WTC11 (cell line): ENCODE data around the gene GAS5. TPM values are rescaled to one million over a fixed set of nuclear protein-coding genes. Genes with fewer than 3 reads are reported as not detected.

Experiments
- ATAC-seq: fragments of 200-7000 bp; cut with Tn5 transposase; 2 replicates; pipeline ENCODE4 v1.10.0; 2021; ENCODE audit warnings: mild to moderate bottlenecking, moderate library complexity
- CTCF ChIA-PET: fragments of 300-600 bp; sonication (Branson Sonifier 250); formaldehyde crosslinking; loops from one replicate; lab custom pipeline; 2021; ENCODE audit warnings: antibody characterized with exemption; lab: Charles Lee
- POLR2A ChIA-PET: fragments of 350-600 bp; sonication (Branson Sonifier 250); formaldehyde crosslinking; loops from one replicate; lab custom pipeline; 2021; ENCODE audit warnings: antibody characterized with exemption; lab: Charles Lee
- DNase-seq: peaks from one replicate; pipeline ENCODE4 v3.0.0; 2021; ENCODE audit warnings: low spot score
- H3K27ac Mint-ChIP-seq: 2 replicates; pipeline ENCODE4 v1.8.0; 2021; ENCODE audit warnings: mixed read lengths
- H3K27me3 Mint-ChIP-seq: 2 replicates; pipeline ENCODE4 v1.8.0; 2021; ENCODE audit warnings: low read depth, mild to moderate bottlenecking, moderate library complexity, mixed read lengths
- H3K36me3 Mint-ChIP-seq: 2 replicates; pipeline ENCODE4 v1.8.0; 2021; ENCODE audit warnings: mixed read lengths
- H3K4me1 Mint-ChIP-seq: 2 replicates; pipeline ENCODE4 v1.8.0; 2022; ENCODE audit warnings: mixed read lengths
- H3K4me3 Mint-ChIP-seq: 2 replicates; pipeline ENCODE4 v1.8.0; 2021; ENCODE audit warnings: mild to moderate bottlenecking, moderate library complexity, mixed read lengths
- H3K9me3 Mint-ChIP-seq: 2 replicates; pipeline ENCODE4 v1.8.0; 2021; ENCODE audit warnings: mixed read lengths
- AR ChIP-seq: fragments of 250-450 bp; sonication (Bioruptor Pico); IDR thresholded peaks from 2 replicates; pipeline ENCODE4 v1.9.0; 2021; ENCODE audit warnings: mild to moderate bottlenecking
- ATF1 ChIP-seq: sonication (generic); formaldehyde crosslinking; IDR thresholded peaks from 2 replicates; pipeline ENCODE4 v1.8.1; 2023; ENCODE audit warnings: mild to moderate bottlenecking, moderate library complexity, missing genetic modification reagents
- ATF2 ChIP-seq: sonication (generic); formaldehyde crosslinking; IDR thresholded peaks from 2 replicates; pipeline ENCODE4 v1.8.1; 2022; ENCODE audit warnings: low read depth, missing genetic modification reagents, borderline replicate concordance
- CREB1 ChIP-seq: sonication (generic); formaldehyde crosslinking; IDR thresholded peaks from 2 replicates; pipeline ENCODE4 v1.8.0; 2023; ENCODE audit warnings: mild to moderate bottlenecking, missing genetic modification reagents
- ERG ChIP-seq: fragments of 250-450 bp; sonication (Bioruptor Pico); IDR thresholded peaks from 2 replicates; pipeline ENCODE4 v1.8.0; 2021; ENCODE audit warnings: mild to moderate bottlenecking
- FOXP1 ChIP-seq: sonication (generic); formaldehyde crosslinking; IDR thresholded peaks from 2 replicates; pipeline ENCODE4 v1.8.0; 2022; ENCODE audit warnings: missing genetic modification reagents, mild to moderate bottlenecking, moderate library complexity, borderline replicate concordance
- GABPB1 ChIP-seq: sonication (generic); formaldehyde crosslinking; IDR thresholded peaks from 2 replicates; pipeline ENCODE4 v1.8.1; 2023; ENCODE audit warnings: mild to moderate bottlenecking, missing genetic modification reagents
- IRF2 ChIP-seq: sonication (generic); formaldehyde crosslinking; IDR thresholded peaks from 2 replicates; pipeline ENCODE4 v1.8.0; 2022; ENCODE audit warnings: low read depth, missing genetic modification reagents, borderline replicate concordance
- MLX ChIP-seq: sonication (generic); formaldehyde crosslinking; IDR thresholded peaks from 2 replicates; pipeline ENCODE4 v1.8.1; 2023; ENCODE audit warnings: mild to moderate bottlenecking, missing genetic modification reagents, moderate library complexity
- NFATC4 ChIP-seq: fragments of 250-450 bp; sonication (Bioruptor Pico); IDR thresholded peaks from 2 replicates; pipeline ENCODE4 v1.9.0; 2021; ENCODE audit warnings: mild to moderate bottlenecking
- NR3C1 ChIP-seq: sonication (generic); formaldehyde crosslinking; conservative IDR thresholded peaks from 2 replicates; pipeline ENCODE4 v1.8.1; 2023; ENCODE audit warnings: low read depth, mild to moderate bottlenecking, missing genetic modification reagents
- PRRX2 ChIP-seq: fragments of 250-450 bp; sonication (Bioruptor Pico); IDR thresholded peaks from 2 replicates; pipeline ENCODE4 v1.8.0; 2021; ENCODE audit warnings: mild to moderate bottlenecking
- SMAD3 ChIP-seq: sonication (generic); formaldehyde crosslinking; IDR thresholded peaks from 2 replicates; pipeline ENCODE4 v1.8.0; 2022; ENCODE audit warnings: missing genetic modification reagents, mild to moderate bottlenecking, borderline replicate concordance
- ZBTB43 ChIP-seq: sonication (generic); formaldehyde crosslinking; IDR thresholded peaks from 2 replicates; pipeline ENCODE4 v1.8.1; 2023; ENCODE audit warnings: mild to moderate bottlenecking, missing genetic modification reagents
- ZMAT4 ChIP-seq: fragments of 250-450 bp; sonication (Bioruptor Pico); IDR thresholded peaks from 2 replicates; pipeline ENCODE4 v1.9.0; 2021; ENCODE audit warnings: mild to moderate bottlenecking
- ZNF317 ChIP-seq: sonication (generic); formaldehyde crosslinking; IDR thresholded peaks from 2 replicates; pipeline ENCODE4 v1.8.1; 2023; ENCODE audit warnings: low read depth, mild to moderate bottlenecking, moderate library complexity, missing genetic modification reagents, borderline replicate concordance
- ZNF416 ChIP-seq: fragments of 250-450 bp; sonication (Bioruptor Pico); IDR thresholded peaks from 2 replicates; pipeline ENCODE4 v1.9.0; 2021; ENCODE audit warnings: mild to moderate bottlenecking, inconsistent platforms
- ZNF425 ChIP-seq: fragments of 250-450 bp; sonication (Bioruptor Pico); conservative IDR thresholded peaks from 2 replicates; pipeline ENCODE4 v1.9.0; 2021; ENCODE audit warnings: mild to moderate bottlenecking
- ZNF671 ChIP-seq: fragments of 250-450 bp; sonication (Bioruptor Pico); IDR thresholded peaks from 2 replicates; pipeline ENCODE4 v1.8.0; 2021; ENCODE audit warnings: mild to moderate bottlenecking
- ZSCAN18 ChIP-seq: fragments of 250-450 bp; sonication (Bioruptor Pico); IDR thresholded peaks from 2 replicates; pipeline ENCODE4 v2.1.2; 2022; ENCODE audit warnings: mild to moderate bottlenecking, moderate library complexity
- total RNA-seq: library from RNA; stranded (reverse); gene quantifications from 3 replicates; pipeline ENCODE4 v1.2.3, GENCODE V29; 2021

Gene GAS5
- total RNA-seq, 1 experiment from 2014 or later: 818 TPM

GRCh38 chr1:173861731-173862145, 6.1 kb downstream of the GAS5 start (continued):
- TF ChIP-seq ZSCAN18 (CRISPR knock-in tag) (0 out of 2 replicates have a peak, but pooled peaks have one; percentile 1), ZNF671 (CRISPR knock-in tag) (peak; percentile 97), AR (CRISPR knock-in tag) (peak; percentile 97), ZNF425 (CRISPR knock-in tag) (peak; percentile 95), NFATC4 (CRISPR knock-in tag) (peak; percentile 96), PRRX2 (CRISPR knock-in tag) (peak; percentile 98), ZNF416 (peak; percentile 97), ERG (CRISPR knock-in tag) (peak; percentile 98), FOXP1 (CRISPR knock-in tag) (peak; percentile 13; the same call in 1 of the 2 replicates), SMAD3 (CRISPR knock-in tag) (no peak), ATF1 (CRISPR knock-in tag) (no peak), MLX (CRISPR knock-in tag) (peak; percentile 50; the same call in 1 of the 2 replicates), GABPB1 (CRISPR knock-in tag) (no peak), ZMAT4 (CRISPR knock-in tag) (peak; percentile 45; the same call in 1 of the 2 replicates)

- ChIA-PET CTCF (no interaction called here), POLR2A (interaction anchor here (0.7 to 1.6 kb wide), 2 partner anchors 9 to 72 kb away, joined by 4 to 7 read pairs; partner anchors contain the start of gene ZBTB37)
- ATAC-seq (no peak), DNase-seq (no peak)
- Mint-ChIP-seq H3K27me3 (no peaks in the 10 kb centered on the region), H3K4me1 (peaks cover 25% of the 10 kb centered on the region), H3K27ac (peak overlapping the region; percentile 21; the same call in 1 of the 2 replicates), H3K36me3 (peaks cover 54% of the 10 kb centered on the region), H3K9me3 (no peaks in the 10 kb centered on the region), H3K4me3 (no peak overlapping the region)
- TF ChIP-seq CREB1 (CRISPR knock-in tag) (no peak), ZMAT4 (CRISPR knock-in tag) (no peak), ZNF317 (CRISPR knock-in tag) (no peak), IRF2 (CRISPR knock-in tag) (no peak), ATF2 (no peak), ZBTB43 (CRISPR knock-in tag) (no peak), NR3C1 (CRISPR knock-in tag) (no peak), ZNF425 (CRISPR knock-in tag) (peak; percentile 8; the same call in 1 of the 2 replicates)
Measured at GRCh38 chr1:173860065-173860464, 7.7 kb downstream of the GAS5 start.
